Measurements from ENCODE around the gene APOL5. TPM values are rescaled to one million over a fixed set of nuclear protein-coding genes. Genes with fewer than 3 reads are reported as not detected.
A peak's percentile ranks its signal among the peaks of the same experiment; 100 is the strongest.
"Not testable (repeated sequence)": the region's sequence is repeated elsewhere in the genome, so short reads cannot be mapped to it uniquely, and the experiment has no call there.

The APOL5 gene
- total and polyA plus RNA-seq, 8 donors: not detected

GRCh38 chr22:35733791-35734516, 16.3 kb downstream of the APOL5 start:
- Histone ChIP-seq H3K9me3 (no peaks in the 10 kb centered on the region), H3K4me1 (peaks cover 0 to 3% (median 0%) of the 10 kb centered on the region in 4 donors), H3K27me3 (no peaks in the 10 kb centered on the region), H3K4me3 (no peak overlapping the region), H3K27ac (no peak overlapping the region), H3K36me3 (peaks cover 3 to 21% (median 17%) of the 10 kb centered on the region in 4 donors)
- 62 to 77% (median 66%) methylated on average over 7 of the region's 7 CpGs for WGBS, 5 donors
- TF ChIP-seq POLR2A (IDR thresholded peaks at IDR 0.05) (no peak), POLR2AphosphoS5 (IDR thresholded peaks at IDR 0.05) (peak in 1 of 3 donors; percentile 3)
- intact Hi-C loops (cut with DNase I; ENCODE audit: low total_unique reads): no loop called here
- peak in 1 of 2 donors; percentile 57 for DNase-seq

GRCh38 chr22:35734517-35734827, 16.8 kb downstream of the APOL5 start:
- Histone ChIP-seq H3K27me3 (no peaks in the 10 kb centered on the region), H3K4me3 (no peak overlapping the region), H3K9me3 (no peaks in the 10 kb centered on the region), H3K27ac (no peak overlapping the region), H3K4me1 (no peaks in the 10 kb centered on the region), H3K36me3 (peaks cover 3 to 24% (median 21%) of the 10 kb centered on the region in 4 donors)
- intact Hi-C loops (cut with DNase I; ENCODE audit: low total_unique reads): no loop called here
- TF ChIP-seq POLR2A (IDR thresholded peaks at IDR 0.05) (no peak), POLR2AphosphoS5 (IDR thresholded peaks at IDR 0.05) (no peak), EP300 (IDR thresholded peaks at IDR 0.05) (no peak), CTCF (IDR thresholded peaks at IDR 0.05) (no peak)
- DNase-seq: no peak
- 74 to 87% (median 82%) methylated on average over 7 of the region's 7 CpGs for WGBS, 5 donors

- intact Hi-C loops (cut with DNase I; ENCODE audit: low total_unique reads): no loop called here
Observed at GRCh38 chr22:35735542-35735941, 17.9 kb downstream of the APOL5 start.

GRCh38 chr22:35736166-35736565, 18.5 kb downstream of the APOL5 start:
- H3K27ac ChIP-seq: no peak overlapping the region
- intact Hi-C loops (cut with DNase I; ENCODE audit: low total_unique reads): no loop called here
- no peak for TF ChIP-seq POLR2AphosphoS5 (IDR thresholded peaks at IDR 0.05)
- TF ChIP-seq EP300 (IDR thresholded peaks at IDR 0.05): no peak
- TF ChIP-seq POLR2A (IDR thresholded peaks at IDR 0.05): no peak
- no peak for TF ChIP-seq CTCF (IDR thresholded peaks at IDR 0.05)
- H3K4me3 ChIP-seq: no peak overlapping the region
- no peak for DNase-seq
- no peaks in the 10 kb centered on the region for H3K9me3 ChIP-seq
- 94 to 97% (median 96%) methylated on average over 5 of the region's 5 CpGs for WGBS, 5 donors
- peaks cover 3 to 29% (median 22%) of the 10 kb centered on the region in 4 donors for H3K36me3 ChIP-seq
- no peaks in the 10 kb centered on the region for H3K4me1 ChIP-seq
- no peaks in the 10 kb centered on the region for H3K27me3 ChIP-seq

More at GRCh38 chr22:35735542-35735941, 17.9 kb downstream of the APOL5 start:
- Histone ChIP-seq H3K27me3 (no peaks in the 10 kb centered on the region), H3K36me3 (peaks cover 3 to 24% (median 21%) of the 10 kb centered on the region in 4 donors), H3K4me3 (no peak overlapping the region), H3K27ac (no peak overlapping the region), H3K4me1 (no peaks in the 10 kb centered on the region), H3K9me3 (no peaks in the 10 kb centered on the region)
- WGBS, 5 donors: 73 to 84% (median 79%) methylated on average over 1 of the region's 1 CpG
- no peak for TF ChIP-seq POLR2A (IDR thresholded peaks at IDR 0.05)
- no peak for TF ChIP-seq POLR2AphosphoS5 (IDR thresholded peaks at IDR 0.05)
- no peak for TF ChIP-seq EP300 (IDR thresholded peaks at IDR 0.05)
- no peak for TF ChIP-seq CTCF (IDR thresholded peaks at IDR 0.05)
- no peak for DNase-seq

GRCh38 chr22:35736701-35737100, 19.0 kb downstream of the APOL5 start:
- H3K4me3 ChIP-seq: no peak overlapping the region
- 78 to 90% (median 86%) methylated on average over 11 to 12 of the region's 12 CpGs for WGBS, 5 donors
- H3K27ac ChIP-seq: no peak overlapping the region
- intact Hi-C loops (cut with DNase I; ENCODE audit: low total_unique reads): no loop called here
- TF ChIP-seq POLR2AphosphoS5 (IDR thresholded peaks at IDR 0.05) (no peak), CTCF (IDR thresholded peaks at IDR 0.05) (no peak), POLR2A (IDR thresholded peaks at IDR 0.05) (no peak), EP300 (IDR thresholded peaks at IDR 0.05) (no peak)
- no peaks in the 10 kb centered on the region for H3K27me3 ChIP-seq
- H3K36me3 ChIP-seq: peaks cover 3 to 34% (median 24%) of the 10 kb centered on the region in 4 donors
- no peaks in the 10 kb centered on the region for H3K4me1 ChIP-seq
- no peaks in the 10 kb centered on the region for H3K9me3 ChIP-seq
- DNase-seq: no peak

GRCh38 chr22:35737886-35738285, 20.2 kb downstream of the APOL5 start:
- intact Hi-C loops (cut with DNase I; ENCODE audit: low total_unique reads); H3K27me3 ChIP-seq; H3K4me3 ChIP-seq; H3K27ac ChIP-seq; H3K4me1 ChIP-seq; H3K9me3 ChIP-seq: not testable (repeated sequence)
- peak in 1 of 2 donors; percentile 7 for DNase-seq
- peaks cover 7 to 44% (median 32%) of the 10 kb centered on the region in 4 donors for H3K36me3 ChIP-seq
- WGBS, 5 donors: 89 to 98% (median 92%) methylated on average over 6 of the region's 6 CpGs
